Measurements from ENCODE around the gene CREM. TPM values are rescaled to one million over a fixed set of nuclear protein-coding genes. Genes with fewer than 3 reads are reported as not detected.

The CREM gene
- polyA plus RNA-seq, 1 of the 3 experiments (the other 2 are of a cell fraction): 41.4 TPM

GRCh38 chr10:35194906-35195305 is 68.3 kb downstream of the CREM start:
- WGBS (ENCODE audit: low lambda C conversion rate): 30% methylated on average over 1 of the region's 1 CpG
- no peaks in the 10 kb centered on the region for H3K9me2 ChIP-seq
- H2AFZ ChIP-seq (ENCODE audit: low read depth): peak overlapping the region; percentile 79
- peak overlapping the region; percentile 53 to 62 for H3K4me3 ChIP-seq (ENCODE audit: low read depth in 2 of 2, low read length in 1 of 2)
- no peaks in the 10 kb centered on the region for H3K9me3 ChIP-seq
- peak; percentile 33 for DNase-seq
- CTCF ChIA-PET: interaction anchor here (1.2 to 2.7 kb wide), 8 partner anchors 15 to 74 kb away, joined by 4 to 31 read pairs (median 13); partner anchors contain the start of gene CREM
- H3K9ac ChIP-seq: peak overlapping the region; percentile 59
- H4K20me1 ChIP-seq (ENCODE audit: insufficient read depth): no peaks in the 10 kb centered on the region
- H3K27me3 ChIP-seq (ENCODE audit: insufficient read depth): no peaks in the 10 kb centered on the region
- POLR2A ChIA-PET: interaction anchor here (1.8 kb wide), 1 partner anchor 68 kb away, joined by 34 read pairs; the partner anchor contains the start of gene CREM
- TF ChIP-seq RFX5 (IDR thresholded peaks at IDR 0.05; ENCODE audit: low read length): no peak
- no peak for TF ChIP-seq ZBTB33 (IDR thresholded peaks at IDR 0.05; ENCODE audit: borderline replicate concordance, low read depth)
- TF ChIP-seq RXRA (IDR thresholded peaks at IDR 0.05; ENCODE audit: borderline replicate concordance, low read depth): no peak
- no peak for TF ChIP-seq RAD21 (IDR thresholded peaks at IDR 0.05; ENCODE audit: low read length)
- no peak for TF ChIP-seq FOXJ3 (CRISPR knock-in tag; IDR thresholded peaks at IDR 0.05)
- TF ChIP-seq EP300 (IDR thresholded peaks at IDR 0.05; ENCODE audit: borderline replicate concordance in 1 of 2, low read depth in 1 of 2, low read length in 1 of 2): no peak
- TF ChIP-seq CTCF (IDR thresholded peaks at IDR 0.05): no peak
- no peak for TF ChIP-seq TEAD4 (IDR thresholded peaks at IDR 0.05; ENCODE audit: borderline replicate concordance, insufficient read depth)
- no peak for TF ChIP-seq MEF2A (IDR thresholded peaks at IDR 0.05; ENCODE audit: borderline replicate concordance, low read depth)
- TF ChIP-seq POLR2AphosphoS5 (IDR thresholded peaks at IDR 0.05; ENCODE audit: low read depth, low read length): no peak
- no peak for TF ChIP-seq FOSL2 (IDR thresholded peaks at IDR 0.05; ENCODE audit: borderline replicate concordance, low read depth)
- no peak for TF ChIP-seq YY1 (IDR thresholded peaks at IDR 0.05; ENCODE audit: low read depth)
- peak overlapping the region; percentile 92 to 96 for H3K27ac ChIP-seq (ENCODE audit: low read depth in 2 of 2, low read length in 1 of 2)
- peak overlapping the region; percentile 78 for H3K4me2 ChIP-seq
- peaks cover 0 to 3% of the 10 kb centered on the region in 2 experiments; a peak in 3 of 4 replicates for H3K4me1 ChIP-seq (ENCODE audit: control insufficient read depth in 1 of 2, insufficient read depth in 2 of 2, low read depth in 1 of 2, low read length in 1 of 2)
- peaks cover 28% of the 10 kb centered on the region for H3F3A ChIP-seq (replicated peaks; ENCODE audit: insufficient read depth)
- H3K36me3 ChIP-seq (replicated peaks in 1 of 2; ENCODE audit: control insufficient read depth in 1 of 2, insufficient read depth in 2 of 2, low read length in 1 of 2): no peaks in the 10 kb centered on the region
- no peaks in the 10 kb centered on the region for H3K79me2 ChIP-seq (ENCODE audit: insufficient read depth)
